Measurements from ENCODE around the gene CALY. TPM values are rescaled to one million over a fixed set of nuclear protein-coding genes. Genes with fewer than 3 reads are reported as not detected.

The CALY gene
- polyA plus RNA-seq, 1 of the 3 experiments (the other 2 are of a cell fraction): 3.3 TPM

- peak overlapping the region; percentile 96 for H3K4me2 ChIP-seq
- WGBS (ENCODE audit: low lambda C conversion rate): 94% methylated on average over 8 of the region's 17 CpGs
- peaks cover 62% of the 10 kb centered on the region for H4K20me1 ChIP-seq (ENCODE audit: insufficient read depth)
These were observed 29.7 kb downstream of the CALY start for GRCh38 chr10:133306941-133307379.

GRCh38 chr10:133306097-133306476 lies 30.6 kb downstream of the CALY start:
- no peak for TF ChIP-seq USF1 (IDR thresholded peaks at IDR 0.05; ENCODE audit: borderline replicate concordance, low read depth)
- TF ChIP-seq MAX (IDR thresholded peaks at IDR 0.05; ENCODE audit: low read depth): no peak
- TF ChIP-seq REST (IDR thresholded peaks at IDR 0.05; ENCODE audit: low read depth, low read length): no peak
- no peak for TF ChIP-seq PBX3 (IDR thresholded peaks at IDR 0.05)
- no peak for TF ChIP-seq RCOR1 (IDR thresholded peaks at IDR 0.05; ENCODE audit: low read length)
- no peak for TF ChIP-seq CHD2 (IDR thresholded peaks at IDR 0.05; ENCODE audit: low read length, partially characterized antibody)
- TF ChIP-seq ELF1 (IDR thresholded peaks at IDR 0.05): no peak
- TF ChIP-seq EP300 (IDR thresholded peaks at IDR 0.05; ENCODE audit: borderline replicate concordance in 1 of 2, low read depth in 1 of 2, low read length in 1 of 2): no peak
- no peak for TF ChIP-seq TAF1 (IDR thresholded peaks at IDR 0.05; ENCODE audit: borderline replicate concordance, low read depth, low read length)
- no peak overlapping the region for H3K9ac ChIP-seq
- H4K20me1 ChIP-seq (ENCODE audit: insufficient read depth): peaks cover 65% of the 10 kb centered on the region
- ChIA-PET POLR2A (no interaction called here), CTCF (interaction anchor here (2.4 to 4.3 kb wide), 3 partner anchors 9 to 163 kb away, joined by 7 to 24 read pairs (median 9); no protein-coding TSS in a partner anchor)
- no peak for DNase-seq
- H3K9me3 ChIP-seq: no peaks in the 10 kb centered on the region
- H3K9me2 ChIP-seq: no peaks in the 10 kb centered on the region
- peaks cover 8% of the 10 kb centered on the region for H3F3A ChIP-seq (replicated peaks; ENCODE audit: insufficient read depth)
- no peak overlapping the region for H3K4me3 ChIP-seq (ENCODE audit: low read depth in 2 of 2, low read length in 1 of 2)
- H3K4me2 ChIP-seq: no peak overlapping the region
- no peak overlapping the region for H2AFZ ChIP-seq (ENCODE audit: low read depth)
- WGBS (ENCODE audit: low lambda C conversion rate): 94% methylated on average over 4 of the region's 5 CpGs
- peaks cover 10 to 15% of the 10 kb centered on the region in 2 experiments for H3K36me3 ChIP-seq (replicated peaks in 1 of 2; ENCODE audit: control insufficient read depth in 1 of 2, insufficient read depth in 2 of 2, low read length in 1 of 2)
- H3K79me2 ChIP-seq (ENCODE audit: insufficient read depth): peaks cover 69% of the 10 kb centered on the region
- H3K4me1 ChIP-seq (ENCODE audit: control insufficient read depth in 1 of 2, insufficient read depth in 2 of 2, low read depth in 1 of 2, low read length in 1 of 2): peaks cover 8 to 16% of the 10 kb centered on the region in 2 experiments; a peak in 2 of 4 replicates
- H3K27ac ChIP-seq (ENCODE audit: low read depth in 2 of 2, low read length in 1 of 2): no peak overlapping the region
- no peaks in the 10 kb centered on the region for H3K27me3 ChIP-seq (ENCODE audit: insufficient read depth)

More at GRCh38 chr10:133306941-133307379, 29.7 kb downstream of the CALY start:
- POLR2A ChIA-PET: interaction anchor here (0.5 to 1.5 kb wide), 3 partner anchors 17 to 27 kb away, joined by 3 to 5 read pairs (median 4); no protein-coding TSS in a partner anchor
- H3F3A ChIP-seq (replicated peaks; ENCODE audit: insufficient read depth): peaks cover 13% of the 10 kb centered on the region
- H2AFZ ChIP-seq (ENCODE audit: low read depth): no peak overlapping the region
- H3K79me2 ChIP-seq (ENCODE audit: insufficient read depth): peaks cover 67% of the 10 kb centered on the region
- H3K4me3 ChIP-seq (ENCODE audit: low read depth in 2 of 2, low read length in 1 of 2): no peak overlapping the region; a peak in 2 of 4 replicates
- no peak overlapping the region for H3K9ac ChIP-seq
- peaks cover 11 to 20% of the 10 kb centered on the region in 2 experiments for H3K36me3 ChIP-seq (replicated peaks in 1 of 2; ENCODE audit: control insufficient read depth in 1 of 2, insufficient read depth in 2 of 2, low read length in 1 of 2)
- H3K9me2 ChIP-seq: no peaks in the 10 kb centered on the region
- H3K27ac ChIP-seq (ENCODE audit: low read depth in 2 of 2, low read length in 1 of 2): no peak overlapping the region
- H3K4me1 ChIP-seq (ENCODE audit: control insufficient read depth in 1 of 2, insufficient read depth in 2 of 2, low read depth in 1 of 2, low read length in 1 of 2): peaks cover 8 to 16% of the 10 kb centered on the region in 2 experiments; a peak in 2 of 4 replicates
- no peaks in the 10 kb centered on the region for H3K27me3 ChIP-seq (ENCODE audit: insufficient read depth)
- TF ChIP-seq CHD2 (IDR thresholded peaks at IDR 0.05; ENCODE audit: low read length, partially characterized antibody): no peak
- no peak for TF ChIP-seq PBX3 (IDR thresholded peaks at IDR 0.05)
- TF ChIP-seq YY1 (IDR thresholded peaks at IDR 0.05; ENCODE audit: low read depth): no peak
- TF ChIP-seq ZBTB33 (IDR thresholded peaks at IDR 0.05; ENCODE audit: borderline replicate concordance, low read depth): no peak
- TF ChIP-seq SIN3A (IDR thresholded peaks at IDR 0.05; ENCODE audit: borderline replicate concordance, low read depth, low read length): no peak
- CTCF ChIA-PET: interaction anchor here (0.9 to 4.3 kb wide), 14 partner anchors 8 to 571 kb away, joined by 3 to 24 read pairs (median 6); partner anchors contain the start of gene ADAM8
- H3K9me3 ChIP-seq: no peaks in the 10 kb centered on the region
- DNase-seq: no peak

Data from SK-N-SH (cell line).